ENCODE data around the gene IKBIP.
A peak's percentile ranks its signal among the peaks of the same experiment; 100 is the strongest.
"Not testable (repeated sequence)": the region's sequence is repeated elsewhere in the genome, so short reads cannot be mapped to it uniquely, and the experiment has no call there.

The IKBIP gene, protein sequence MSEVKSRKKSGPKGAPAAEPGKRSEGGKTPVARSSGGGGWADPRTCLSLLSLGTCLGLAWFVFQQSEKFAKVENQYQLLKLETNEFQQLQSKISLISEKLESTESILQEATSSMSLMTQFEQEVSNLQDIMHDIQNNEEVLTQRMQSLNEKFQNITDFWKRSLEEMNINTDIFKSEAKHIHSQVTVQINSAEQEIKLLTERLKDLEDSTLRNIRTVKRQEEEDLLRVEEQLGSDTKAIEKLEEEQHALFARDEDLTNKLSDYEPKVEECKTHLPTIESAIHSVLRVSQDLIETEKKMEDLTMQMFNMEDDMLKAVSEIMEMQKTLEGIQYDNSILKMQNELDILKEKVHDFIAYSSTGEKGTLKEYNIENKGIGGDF

DNA sequence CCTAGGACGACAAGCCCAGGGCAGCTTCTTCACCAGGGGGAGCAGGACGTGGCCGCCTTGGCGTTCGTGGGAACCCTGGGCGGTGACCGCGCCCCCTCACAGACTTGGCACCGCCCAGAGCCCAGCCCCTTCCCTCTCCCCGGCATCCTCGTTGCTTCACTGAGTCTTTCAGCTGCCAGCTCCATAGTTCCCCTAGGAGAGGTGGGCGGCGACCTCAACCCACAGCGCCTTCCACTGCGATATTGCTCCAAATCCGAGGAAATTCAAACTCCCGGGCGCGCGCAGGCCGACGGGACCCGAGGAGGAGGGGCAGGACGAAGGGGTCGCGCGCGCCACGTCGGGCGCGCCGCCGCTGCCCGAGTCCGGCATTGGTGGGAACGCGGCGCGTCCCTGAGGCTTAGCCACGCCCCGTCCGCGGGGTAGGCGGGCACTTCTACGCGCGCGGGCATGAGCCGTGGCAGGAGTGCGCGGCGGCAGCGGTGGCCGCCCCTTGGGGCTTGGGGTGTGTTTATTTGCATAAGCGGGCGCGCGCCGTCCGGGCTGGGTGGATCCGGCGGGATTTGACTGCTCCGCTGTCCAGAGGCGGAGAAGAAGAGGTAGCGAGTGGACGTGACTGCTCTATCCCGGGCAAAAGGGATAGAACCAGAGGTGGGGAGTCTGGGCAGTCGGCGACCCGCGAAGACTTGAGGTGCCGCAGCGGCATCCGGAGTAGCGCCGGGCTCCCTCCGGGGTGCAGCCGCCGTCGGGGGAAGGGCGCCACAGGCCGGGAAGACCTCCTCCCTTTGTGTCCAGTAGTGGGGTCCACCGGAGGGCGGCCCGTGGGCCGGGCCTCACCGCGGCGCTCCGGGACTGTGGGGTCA is at the start of gene IKBIP, which contains the start of gene APAF1:
Gene IKBIP, minus strand, starts transcription at position 77 of the 860 bp plus-strand sequence. CDS start 87 bp downstream, outside the sequence.
Gene APAF1, plus strand, starts transcription at position 579 of the 860 bp plus-strand sequence. CDS start 3,070 bp downstream, outside the sequence.
- peak; percentile 96 for DNase-seq

DNA sequence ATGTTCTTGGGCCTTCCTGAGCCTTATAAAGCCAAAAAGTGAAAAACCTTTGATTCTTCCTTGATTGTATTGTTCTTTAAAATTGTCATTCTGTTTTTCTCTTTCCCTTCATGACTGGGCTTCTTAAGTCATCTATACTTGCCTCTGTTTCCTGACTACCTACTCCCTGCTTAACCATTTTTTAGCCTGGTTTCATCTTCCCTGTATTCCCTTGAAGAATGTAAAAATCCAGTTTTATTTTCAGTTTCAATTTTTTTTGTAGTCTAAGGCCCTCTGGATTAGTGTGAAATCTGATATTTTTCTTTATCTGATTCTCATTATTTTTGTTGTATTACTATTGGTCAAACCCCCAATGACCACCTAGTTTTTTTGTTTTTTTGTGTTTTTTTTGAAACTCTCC is 46.8 kb upstream of the IKBIP start:
- no peak for DNase-seq

DNA sequence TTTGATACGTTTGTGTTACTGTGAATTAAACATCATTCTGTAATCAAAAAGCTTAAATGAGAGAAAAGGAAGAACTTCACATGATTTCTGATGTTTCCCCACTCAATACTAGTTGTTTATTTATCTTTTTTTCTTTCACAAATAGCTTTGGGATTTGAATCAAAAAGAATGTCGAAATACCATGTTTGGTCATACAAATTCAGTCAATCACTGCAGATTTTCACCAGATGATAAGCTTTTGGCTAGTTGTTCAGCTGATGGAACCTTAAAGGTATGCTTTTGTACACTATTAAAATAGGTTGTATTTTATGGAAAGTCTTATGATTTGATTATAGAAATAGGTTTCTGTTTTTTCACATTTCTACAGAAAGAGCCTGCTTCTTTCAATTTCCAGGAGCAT is 42.0 kb upstream of the IKBIP start:
- no peak for DNase-seq

DNA sequence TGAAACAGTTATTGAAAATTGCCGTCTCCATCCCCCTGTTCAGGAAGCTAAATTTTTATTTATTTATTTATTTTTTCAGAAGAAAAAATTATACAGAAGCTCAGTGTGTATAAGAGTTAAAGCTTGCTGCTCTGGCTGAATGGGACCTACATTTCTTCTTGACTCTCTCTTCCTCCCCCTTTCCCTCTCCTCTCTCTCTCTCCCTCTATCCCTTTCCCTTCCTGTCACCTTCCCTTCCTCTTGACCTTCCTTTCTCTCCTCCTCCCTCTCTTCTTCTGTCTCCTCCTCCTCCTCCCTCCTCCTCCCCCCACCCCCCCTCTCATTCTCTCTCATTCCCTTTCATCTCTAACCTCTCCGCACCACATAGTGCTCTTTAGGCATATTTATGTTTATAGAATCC is 39.6 kb upstream of the IKBIP start:
- no peak for DNase-seq

DNA sequence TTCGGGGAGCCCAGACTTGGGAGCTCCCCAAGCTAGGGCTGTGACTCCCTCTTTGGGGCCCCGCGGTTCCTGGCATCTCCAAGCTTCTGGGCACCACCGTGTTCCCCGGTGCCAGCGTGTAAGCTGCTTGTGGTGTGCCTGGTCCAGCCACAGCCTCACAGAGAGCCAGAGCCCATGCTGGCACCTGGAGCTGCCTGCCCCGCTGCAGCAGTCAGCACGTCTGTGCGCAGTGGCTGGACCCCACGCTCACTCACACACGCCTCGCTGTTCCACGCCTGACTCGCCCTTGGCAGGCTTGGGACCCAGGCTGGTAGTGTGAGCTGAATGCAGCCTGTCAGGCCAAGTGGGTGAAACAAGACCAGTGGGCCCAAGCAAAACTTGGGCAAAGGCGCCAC is 35.0 kb upstream of the IKBIP start:
- no peak for DNase-seq

DNA sequence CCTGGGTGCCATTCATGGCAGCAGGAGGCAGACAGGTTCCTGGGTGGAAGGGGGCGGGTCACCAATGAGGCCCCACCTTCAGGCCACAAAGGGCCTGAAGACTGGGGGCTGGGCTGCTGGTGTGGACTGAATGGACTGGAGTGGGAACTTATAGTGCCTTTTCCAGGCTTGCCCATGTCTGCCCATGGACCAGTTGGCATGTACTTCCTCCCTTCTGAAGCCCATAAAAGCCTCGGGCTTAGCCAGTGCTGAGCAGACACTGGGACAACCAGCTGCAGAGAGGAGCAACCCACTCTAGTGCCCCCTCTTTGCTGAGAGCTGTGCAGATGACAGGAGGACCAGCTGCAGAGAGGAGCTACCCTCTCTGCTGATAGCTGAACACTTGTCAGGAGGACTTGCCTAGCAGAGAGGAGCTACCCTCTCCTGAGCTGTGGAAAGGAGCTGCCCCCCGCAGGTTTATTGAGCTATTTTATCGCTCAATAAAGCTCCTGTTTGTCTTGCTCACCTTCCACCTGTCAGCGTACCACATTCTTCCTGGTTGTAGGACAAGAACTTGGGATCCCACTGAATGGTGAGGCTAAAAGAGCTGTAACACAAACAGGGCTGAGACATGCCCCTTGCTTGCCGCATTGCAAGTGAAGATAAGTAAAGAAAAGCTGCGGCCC is 34.5 kb upstream of the IKBIP start:
- DNase-seq = no peak

DNA sequence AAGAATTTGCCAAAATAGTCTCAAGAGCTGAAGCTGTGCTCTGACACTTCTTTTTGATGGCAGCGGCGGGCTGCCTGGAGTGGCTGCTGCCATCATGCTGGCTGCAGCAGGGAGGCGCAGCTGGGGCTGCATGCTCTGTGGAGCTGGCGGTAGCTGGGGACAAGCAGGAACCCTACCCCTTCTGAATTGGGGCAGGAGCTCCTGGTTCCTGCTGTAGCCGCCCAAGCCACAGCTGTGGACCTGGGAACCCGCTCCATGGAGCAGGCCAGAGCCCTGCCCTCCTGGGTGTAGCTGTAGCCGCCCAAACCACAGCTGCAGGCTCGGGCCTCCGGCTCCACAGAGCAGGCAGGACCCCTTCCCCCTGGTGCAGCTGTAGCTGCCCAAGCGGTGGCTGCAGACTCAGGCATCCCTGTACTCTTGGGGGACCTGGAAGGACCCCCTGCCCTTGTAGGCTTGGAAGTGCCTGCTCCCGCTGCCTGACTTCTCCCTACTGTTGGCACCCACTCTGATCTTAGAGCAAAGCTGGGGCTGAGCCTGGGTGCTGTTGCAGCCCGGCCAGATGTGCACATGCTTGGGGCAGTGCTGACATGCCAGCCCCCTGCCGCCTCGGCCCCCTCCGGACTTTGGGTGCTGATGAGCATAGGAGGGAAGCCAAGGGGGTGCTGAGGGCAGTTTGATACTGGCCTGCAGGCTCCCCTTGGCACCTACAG is 33.8 kb upstream of the IKBIP start:
- no peak for DNase-seq

DNA sequence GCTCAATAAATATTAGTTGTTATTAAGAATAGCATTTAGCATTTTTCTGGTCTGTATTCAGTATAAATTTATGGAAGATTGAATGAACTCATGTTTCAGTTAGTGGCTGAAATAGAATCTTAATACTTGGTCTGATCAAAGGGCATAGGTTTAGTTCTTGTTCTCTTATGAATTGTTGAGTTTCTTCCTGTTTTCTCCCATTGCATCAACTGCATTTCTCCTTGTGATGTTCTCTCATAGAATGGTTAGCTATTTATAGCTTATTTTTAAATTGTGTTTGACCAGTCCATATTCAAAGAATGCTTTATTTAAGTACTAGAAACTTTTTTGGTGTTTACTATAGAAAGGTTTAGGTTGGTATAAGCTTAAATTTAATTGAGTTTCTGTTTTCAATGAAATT is 30.3 kb upstream of the IKBIP start:
- DNase-seq = no peak

DNA sequence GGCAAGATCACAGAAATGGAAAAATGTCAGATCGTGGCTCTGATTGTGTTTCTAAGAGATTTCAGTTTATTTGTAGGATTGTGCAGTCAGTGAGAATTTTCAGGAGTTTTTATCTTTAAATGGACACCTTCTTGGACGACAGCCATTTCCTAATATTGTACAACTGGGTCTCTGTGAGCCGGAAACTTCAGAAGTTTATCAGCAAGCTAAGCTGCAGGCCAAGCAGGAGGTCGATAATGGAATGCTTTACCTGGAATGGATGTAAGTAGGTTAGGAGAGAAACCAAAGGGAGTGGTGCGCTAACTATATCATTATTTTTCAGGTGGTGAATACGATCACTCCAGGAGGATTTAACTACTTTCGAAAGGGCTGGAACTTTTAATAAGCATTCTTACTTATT is 26.9 kb upstream of the IKBIP start:
- DNase-seq = no peak

DNA sequence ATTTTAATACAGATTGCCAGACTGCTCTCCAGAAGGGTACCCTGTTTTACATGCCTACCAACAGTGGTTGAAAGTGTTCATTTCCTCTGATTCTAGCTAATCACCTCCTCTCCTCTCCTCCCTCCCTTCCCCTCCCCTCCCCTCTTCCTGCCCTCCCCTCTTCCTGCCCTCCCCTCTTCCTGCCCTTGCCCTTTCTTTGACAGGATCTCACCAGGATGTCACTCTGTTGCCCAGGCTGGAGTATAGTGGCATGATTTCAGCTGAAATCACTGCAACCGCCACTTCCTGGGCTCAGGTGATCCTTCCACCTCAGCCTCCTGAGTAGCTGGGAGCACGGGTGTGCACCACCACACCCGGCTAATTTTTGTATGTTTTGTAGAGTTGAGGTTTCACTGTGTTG is 25.2 kb upstream of the IKBIP start:
- DNase-seq = no peak

DNA sequence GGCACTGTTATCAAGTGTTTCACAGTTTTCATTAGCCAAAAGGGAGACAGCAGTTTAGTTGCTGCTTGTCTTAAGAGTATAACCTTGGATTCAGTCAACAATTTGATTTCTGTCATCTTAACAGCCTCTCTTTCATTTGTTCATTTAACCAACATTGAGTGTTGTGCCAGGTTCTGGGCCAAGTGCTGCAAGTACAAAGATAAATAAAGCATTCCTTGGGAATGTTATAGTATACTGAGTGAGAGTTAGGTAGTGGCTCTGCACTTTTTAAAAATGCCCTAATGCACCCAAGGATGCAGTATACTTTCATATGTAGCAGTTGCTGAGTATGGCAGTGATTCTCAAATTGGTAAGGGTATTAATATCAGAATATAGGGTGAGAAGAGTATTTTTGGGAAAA is 15.9 kb upstream of the IKBIP start:
- no peak for DNase-seq

DNA sequence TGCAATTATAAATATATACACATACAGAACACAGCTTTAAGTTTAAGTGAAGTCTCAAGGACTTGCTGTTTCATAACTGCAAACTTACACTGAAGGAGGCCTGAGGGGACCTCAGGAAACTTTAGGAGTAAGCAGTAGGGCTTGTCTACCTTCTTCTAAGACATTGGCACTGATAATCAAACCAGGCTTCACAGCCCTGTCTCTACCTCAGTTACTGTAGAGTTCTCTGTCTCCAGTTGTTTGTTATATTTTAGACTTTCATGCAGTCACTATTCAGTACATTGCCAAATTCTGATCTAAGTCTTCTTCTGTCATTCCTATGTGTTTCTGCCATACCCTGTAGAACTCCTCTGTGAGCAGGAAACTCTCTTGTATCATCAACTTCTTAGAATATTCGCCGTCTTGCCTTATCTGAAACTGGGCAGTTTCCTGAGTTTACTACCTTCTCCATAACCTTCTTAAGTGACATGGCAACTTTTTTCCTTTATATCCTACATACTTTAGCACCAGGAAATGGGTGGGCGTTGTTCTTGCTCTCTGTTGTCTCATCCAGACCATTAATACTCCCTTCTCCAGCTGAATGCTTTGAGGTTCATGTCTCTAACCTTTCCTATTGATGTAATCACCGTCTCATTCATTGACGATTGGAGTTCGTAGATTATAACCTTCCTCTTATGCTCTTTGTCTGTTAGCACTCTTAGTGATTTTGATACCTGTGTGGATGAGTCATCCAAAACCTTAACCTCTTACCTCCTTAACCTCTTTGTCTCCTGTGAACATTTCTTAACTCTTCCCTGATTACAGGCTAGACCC is 11.9 kb upstream of the IKBIP start:
- DNase-seq = no peak

DNA sequence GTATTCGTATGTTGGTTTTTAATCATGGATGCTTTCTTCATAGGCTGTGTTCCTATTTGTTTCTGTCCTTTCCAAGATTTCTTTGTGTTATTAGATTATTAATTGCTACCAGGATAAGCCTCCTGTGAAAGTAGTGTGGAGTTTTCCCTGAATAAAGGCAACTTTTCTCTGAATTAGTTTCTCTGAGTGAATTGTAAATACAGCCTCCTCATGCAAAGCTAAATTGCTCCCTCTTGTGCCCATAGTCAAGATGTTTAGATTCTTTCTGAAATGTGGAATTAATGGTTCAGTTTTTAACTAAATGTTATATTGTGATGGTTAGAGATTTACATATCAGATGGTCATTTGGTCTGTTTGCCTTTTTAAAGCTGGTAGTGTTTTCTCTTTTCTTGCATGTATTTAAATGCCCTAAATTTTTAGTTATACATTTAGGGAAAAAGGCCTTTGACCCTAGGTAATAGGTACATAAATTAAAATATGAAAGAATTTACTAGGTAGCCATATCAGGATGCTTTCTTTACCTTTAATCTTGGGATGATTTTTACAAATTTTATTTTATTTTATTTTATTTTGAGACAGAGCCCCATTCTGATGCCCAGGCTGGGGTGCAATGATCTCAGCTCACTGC is 9.4 kb upstream of the IKBIP start:
- DNase-seq = peak; percentile 62

DNA sequence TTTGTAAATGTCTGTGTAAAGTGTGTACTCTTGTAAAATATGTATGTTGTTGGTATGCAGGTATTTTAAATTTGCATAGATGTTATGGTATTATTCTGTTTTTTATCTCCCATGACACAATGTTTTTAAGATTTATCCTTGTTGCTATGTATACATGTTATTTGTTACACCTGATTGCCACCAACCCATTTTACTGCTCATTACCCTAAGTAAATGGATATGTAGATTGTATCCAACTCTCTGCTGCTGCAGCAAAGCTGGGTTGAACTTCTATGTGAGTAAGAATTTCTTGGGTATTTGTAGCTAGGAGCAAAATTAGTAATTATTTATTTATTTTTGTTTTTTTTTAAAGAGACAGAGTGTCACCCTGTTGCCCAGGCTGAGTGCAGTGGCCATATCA is 6.7 kb upstream of the IKBIP start:
- no peak for DNase-seq

DNA sequence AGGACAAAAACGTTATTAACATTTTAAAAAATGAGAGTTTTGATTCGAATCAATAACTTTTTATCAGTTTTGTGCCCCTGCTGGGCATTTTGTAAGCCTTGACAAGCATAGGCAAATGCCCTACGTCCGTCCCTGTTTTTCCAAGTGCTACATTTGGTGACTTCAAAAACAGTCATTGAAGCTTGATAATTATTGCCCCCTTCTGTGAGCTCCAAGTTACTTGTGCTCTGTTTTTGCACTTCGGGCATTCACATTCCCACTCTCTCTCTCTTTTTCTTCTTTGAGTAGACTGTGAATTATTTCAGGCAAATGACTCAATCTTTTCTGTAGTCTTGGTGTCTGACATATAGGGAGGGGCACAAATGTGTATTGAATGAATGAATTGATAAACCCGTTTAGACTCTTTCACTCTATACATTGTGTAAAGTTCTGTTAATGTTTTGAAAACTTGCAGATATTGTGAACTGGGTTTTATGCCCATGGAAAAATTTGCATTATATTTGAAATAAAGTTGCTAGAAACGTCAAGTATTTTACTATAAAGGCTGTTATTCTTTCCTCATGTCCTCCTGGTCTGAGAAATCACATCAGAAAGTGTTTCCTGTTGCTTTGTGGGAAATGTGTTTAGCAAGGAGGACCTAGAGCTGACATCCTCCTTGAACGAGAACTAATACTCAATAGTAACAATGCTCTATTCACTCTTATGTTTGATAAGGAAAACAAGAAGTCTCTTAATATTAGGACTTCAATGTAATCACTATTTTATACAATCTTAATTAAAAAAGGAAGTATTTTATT is 1.9 kb upstream of the IKBIP start:
- peak; percentile 9 for DNase-seq

DNA sequence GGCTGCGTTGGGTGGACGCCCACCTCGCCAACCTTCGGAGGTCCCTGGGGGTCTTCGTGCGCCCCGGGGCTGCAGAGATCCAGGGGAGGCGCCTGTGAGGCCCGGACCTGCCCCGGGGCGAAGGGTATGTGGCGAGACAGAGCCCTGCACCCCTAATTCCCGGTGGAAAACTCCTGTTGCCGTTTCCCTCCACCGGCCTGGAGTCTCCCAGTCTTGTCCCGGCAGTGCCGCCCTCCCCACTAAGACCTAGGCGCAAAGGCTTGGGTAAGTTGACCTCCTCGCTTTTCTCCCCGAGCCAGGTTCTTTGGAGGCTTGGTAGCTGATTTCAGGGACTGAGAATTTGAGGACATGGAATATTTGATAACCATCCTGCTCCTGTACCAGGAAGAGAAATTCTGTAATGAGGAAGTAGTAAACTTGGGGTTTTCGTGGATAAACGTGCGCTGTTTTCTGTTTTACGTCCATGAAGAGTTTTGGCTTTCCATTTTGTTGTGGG is 1.0 kb upstream of the IKBIP start:
- no peak for DNase-seq

DNA sequence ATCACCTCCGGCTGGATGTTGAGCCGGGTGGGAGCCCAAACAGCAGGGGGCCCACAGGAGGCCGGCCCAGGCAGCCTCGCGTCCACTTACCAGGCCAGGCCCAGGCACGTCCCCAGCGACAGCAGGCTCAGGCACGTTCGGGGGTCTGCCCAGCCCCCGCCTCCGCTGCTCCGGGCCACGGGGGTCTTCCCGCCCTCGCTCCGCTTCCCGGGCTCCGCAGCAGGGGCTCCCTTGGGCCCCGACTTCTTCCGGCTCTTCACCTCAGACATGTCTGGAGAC is 216 bp downstream of the IKBIP start:
- DNase-seq = no peak

DNA sequence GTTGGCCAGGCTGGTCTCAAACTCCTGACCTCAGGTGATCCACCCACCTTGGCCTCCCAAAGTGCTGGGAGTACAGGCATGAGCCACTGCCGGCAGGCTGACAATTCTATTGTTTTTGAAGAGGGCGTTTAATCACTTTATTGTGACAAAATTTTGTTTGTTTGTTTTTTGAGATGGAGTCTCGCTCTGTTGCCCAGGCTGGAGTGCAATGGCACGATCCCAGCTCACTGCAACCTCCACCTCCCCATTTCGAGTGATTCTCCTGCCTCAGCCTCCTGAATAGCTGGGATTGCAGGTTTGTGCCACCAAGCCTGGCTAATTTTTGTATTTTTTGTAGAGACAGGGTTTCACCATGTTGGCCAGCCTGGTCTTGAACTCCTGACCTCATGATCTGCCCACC is 1.8 kb downstream of the IKBIP start:
- not testable (repeated sequence) for DNase-seq

DNA sequence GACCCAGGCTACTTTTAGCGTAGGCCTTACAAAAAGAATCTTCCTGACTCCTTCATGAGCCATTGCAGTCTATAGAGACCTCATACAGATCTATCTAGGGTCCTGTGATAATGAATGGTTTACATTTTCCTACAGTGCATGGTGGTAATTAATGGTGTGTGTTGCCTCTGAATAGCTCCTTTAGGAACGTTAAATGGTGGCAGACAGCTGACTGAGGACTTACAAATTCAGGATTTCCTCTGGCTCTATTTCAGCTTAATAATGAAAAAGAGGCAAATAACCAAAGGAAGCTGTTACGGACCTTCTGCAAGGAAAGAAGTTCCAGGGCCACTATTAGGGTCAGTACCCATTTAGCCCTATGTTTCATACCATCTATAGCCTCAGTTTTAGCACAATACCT is 5.1 kb downstream of the IKBIP start:
- no peak for DNase-seq

DNA sequence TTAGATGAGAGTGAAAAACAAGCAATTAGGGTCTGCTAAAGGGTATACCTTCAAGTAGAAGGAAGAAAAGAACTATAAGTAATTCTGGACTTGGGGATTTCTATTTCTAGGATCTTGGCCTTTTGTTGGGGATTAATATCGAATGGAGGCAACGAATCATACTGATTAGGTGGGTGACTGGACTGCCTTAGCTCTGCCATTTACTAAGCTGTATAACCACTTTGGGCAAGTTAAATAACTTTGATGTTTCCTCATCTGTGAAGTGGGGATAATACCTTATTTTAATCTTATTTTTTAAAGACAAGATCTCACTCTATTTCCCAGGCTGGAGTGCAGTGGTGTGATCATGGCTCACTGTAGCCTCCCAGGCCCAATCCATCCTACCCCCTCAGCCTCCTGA is 6.6 kb downstream of the IKBIP start:
- DNase-seq = no peak

DNA sequence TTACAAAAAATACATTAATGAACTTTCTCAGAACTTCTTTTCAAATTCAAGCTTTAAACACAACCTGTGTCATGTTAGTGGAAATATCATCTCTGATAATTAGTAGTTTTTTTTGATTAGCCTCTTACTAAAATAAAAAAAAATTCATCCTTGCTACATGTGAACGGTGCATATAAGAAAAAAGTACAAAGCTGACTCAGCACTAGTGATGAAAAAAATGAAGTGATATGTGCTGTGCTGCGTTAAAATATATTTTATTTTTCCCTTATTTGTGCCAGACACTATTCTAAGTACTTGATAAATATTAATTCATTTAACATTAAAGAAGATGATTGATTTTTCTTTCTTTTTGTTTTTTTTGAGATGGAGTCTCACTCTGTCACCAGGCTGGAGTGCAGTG is 7.5 kb downstream of the IKBIP start:
- no peak for DNase-seq

Data from CD4-positive, alpha-beta T cell treated with Interleukin-12 subunit alpha and Interleukin-12 subunit beta, for 1 hour (primary cell).